Chondrocyte (in vitro differentiated cells): ENCODE results near the gene AGRP. TPM values are rescaled to one million over a fixed set of nuclear protein-coding genes. Genes with fewer than 3 reads are reported as not detected.
A peak's percentile ranks its signal among the peaks of the same experiment; 100 is the strongest.

Source experiments
- DNase-seq: peaks from one replicate; pipeline ENCODE4 v3.0.0; 2021; ENCODE audit warnings: mixed read lengths, low spot score
- H3K27ac Mint-ChIP-seq: one replicate; pipeline ENCODE4 v1.8.0; 2021; ENCODE audit warnings: mild to moderate bottlenecking, moderate library complexity, mixed read lengths; ENCODE audit not compliant: unreplicated experiment
- H3K27me3 Mint-ChIP-seq: 2 replicates; pipeline ENCODE4 v1.8.0; 2021; ENCODE audit warnings: low read depth, mixed read lengths
- H3K36me3 Mint-ChIP-seq: 2 replicates; pipeline ENCODE4 v1.8.0; 2021; ENCODE audit warnings: low read depth, mixed read lengths
- H3K4me1 Mint-ChIP-seq: 2 replicates; pipeline ENCODE4 v1.8.0; 2021; ENCODE audit warnings: low read depth, mild to moderate bottlenecking, mixed read lengths
- H3K4me3 Mint-ChIP-seq: one replicate; pipeline ENCODE4 v1.8.0; 2021; ENCODE audit warnings: mild to moderate bottlenecking, moderate library complexity, mixed read lengths; ENCODE audit not compliant: unreplicated experiment
- H3K9me3 Mint-ChIP-seq: 2 replicates; pipeline ENCODE4 v1.8.0; 2021; ENCODE audit warnings: low read depth, mixed read lengths
- CTCF ChIP-seq: fragments of 200-600 bp; sonication (generic); IDR thresholded peaks from 2 replicates; pipeline ENCODE4 v1.5.0; 2021; ENCODE audit warnings: antibody characterized with exemption, mild to moderate bottlenecking, moderate library complexity
- total RNA-seq: library from RNA; stranded (reverse); gene quantifications from 3 replicates; pipeline ENCODE4 v1.2.1, GENCODE V29; 2021

Gene AGRP
- total RNA-seq, 1 donor from 2014 or later: not detected

GRCh38 chr16:67445913-67446907 lies 37.1 kb downstream of the AGRP start:
- Mint-ChIP-seq H3K9me3 (no peaks in the 10 kb centered on the region), H3K4me3 (no peak overlapping the region), H3K27ac (peak overlapping the region; percentile 45), H3K36me3 (peaks cover 9% of the 10 kb centered on the region), H3K4me1 (peaks cover 12% of the 10 kb centered on the region), H3K27me3 (no peaks in the 10 kb centered on the region)
- no peak for DNase-seq
- no peak for TF ChIP-seq CTCF

DNA sequence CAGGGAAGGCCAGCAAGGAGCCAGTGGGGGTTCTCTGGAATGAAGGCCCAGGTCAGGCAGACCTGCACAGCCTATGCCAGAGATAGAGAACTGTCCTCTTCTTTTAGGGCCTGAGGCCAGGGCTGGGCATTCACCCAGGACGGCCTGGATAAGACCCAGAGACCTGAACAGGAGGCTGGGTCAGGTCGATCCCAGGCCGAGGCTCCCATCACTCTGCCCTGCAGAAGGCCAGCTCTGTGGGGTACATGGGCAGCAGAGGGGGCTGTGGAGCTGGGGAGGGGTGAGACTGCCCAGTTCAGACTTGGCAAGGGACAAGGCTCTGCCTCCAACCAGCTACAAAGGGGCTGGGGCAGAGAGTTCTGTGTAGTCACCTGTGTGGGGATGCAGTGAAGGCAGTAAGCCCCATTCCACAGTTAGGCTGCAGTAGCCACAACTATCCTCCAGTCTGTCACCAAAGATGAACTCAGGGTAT lies 37.9 kb downstream of the AGRP start:
- Mint-ChIP-seq H3K27ac (no peak overlapping the region), H3K4me3 (no peak overlapping the region), H3K4me1 (peaks cover 12% of the 10 kb centered on the region), H3K27me3 (no peaks in the 10 kb centered on the region), H3K9me3 (no peaks in the 10 kb centered on the region), H3K36me3 (peaks cover 6% of the 10 kb centered on the region)
- no peak for DNase-seq
- no peak for TF ChIP-seq CTCF

DNA sequence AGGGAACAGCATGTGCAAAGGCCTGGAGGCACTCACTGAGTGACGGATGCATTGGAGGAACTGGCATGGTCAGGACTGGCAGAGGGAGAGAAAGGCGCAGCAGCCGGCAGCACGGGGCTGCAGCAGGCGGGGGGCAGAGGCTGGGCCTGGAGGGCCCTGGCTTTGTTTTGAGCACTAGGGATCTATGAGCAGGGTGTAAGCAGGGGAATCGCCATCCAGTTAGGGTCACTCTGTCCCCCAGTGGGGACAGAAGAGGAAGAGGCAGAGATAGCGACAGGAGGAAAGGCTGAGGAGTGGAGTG lies 38.3 kb downstream of the AGRP start:
- DNase-seq: no peak
- H3K9me3 Mint-ChIP-seq: no peaks in the 10 kb centered on the region
- no peak overlapping the region for H3K4me3 Mint-ChIP-seq
- peaks cover 2% of the 10 kb centered on the region for H3K36me3 Mint-ChIP-seq
- no peaks in the 10 kb centered on the region for H3K27me3 Mint-ChIP-seq
- H3K27ac Mint-ChIP-seq: no peak overlapping the region
- no peak for TF ChIP-seq CTCF
- H3K4me1 Mint-ChIP-seq: peaks cover 12% of the 10 kb centered on the region

DNA sequence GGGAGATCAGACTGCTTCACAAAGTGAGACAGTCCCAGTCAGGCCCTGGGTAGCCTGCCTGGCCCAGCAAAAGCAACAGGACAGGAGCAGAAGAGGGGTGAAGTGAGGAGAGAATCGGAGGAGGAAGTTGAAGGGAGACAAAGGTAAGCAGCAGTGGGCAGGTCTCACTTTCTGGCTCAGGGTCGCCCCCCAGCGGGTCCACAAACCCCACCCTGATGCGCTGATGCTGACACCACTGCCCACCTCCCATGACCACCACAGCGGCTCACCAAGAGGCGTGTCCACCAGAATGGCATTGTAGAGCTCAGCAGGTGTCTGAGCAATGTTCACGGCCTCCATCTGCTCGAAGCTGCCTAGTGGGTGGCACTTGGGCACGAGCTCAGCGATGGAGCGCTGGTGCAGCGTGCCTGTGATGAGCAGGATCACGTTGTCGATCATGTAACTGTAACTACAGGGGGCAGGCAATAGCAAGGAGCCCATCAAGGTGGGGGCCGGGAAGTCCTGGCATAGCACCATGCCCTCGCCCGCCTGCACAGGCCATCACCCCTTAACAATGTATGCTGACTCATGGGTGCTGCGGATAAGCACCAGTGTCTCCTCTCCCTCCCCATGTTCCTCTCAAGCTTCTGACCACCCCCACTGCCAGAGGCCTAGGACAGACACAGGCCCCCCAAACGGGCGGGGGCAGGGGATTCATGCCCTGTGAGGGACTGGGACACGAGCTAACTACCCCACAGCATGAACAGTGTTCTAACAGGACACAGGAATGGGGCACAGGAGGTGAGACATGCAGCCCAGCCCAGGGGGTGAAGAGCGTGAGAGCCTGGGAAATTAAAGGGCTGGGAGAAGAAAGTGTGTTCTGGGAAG lies 38.9 kb downstream of the AGRP start:
- H3K36me3 Mint-ChIP-seq: peaks cover 2% of the 10 kb centered on the region
- no peak for DNase-seq
- no peak overlapping the region for H3K27ac Mint-ChIP-seq

More for the DNA sequence above, 38.9 kb downstream of the AGRP start:
- Mint-ChIP-seq H3K9me3 (no peaks in the 10 kb centered on the region), H3K27me3 (no peaks in the 10 kb centered on the region), H3K4me3 (no peak overlapping the region), H3K4me1 (peaks cover 12% of the 10 kb centered on the region)
- TF ChIP-seq CTCF: no peak
